Islet precursor cell (in vitro differentiated cells): ENCODE data around the gene CHAF1A.

ENCODE experiments used
- DNase-seq: peaks from one replicate; pipeline ENCODE4 v3.0.0-alpha.2; 2018

Gene CHAF1A

GRCh38 chr19:4379383-4380253 lies 22.8 kb upstream of the CHAF1A start:
- DNase-seq: no peak

- no peak for DNase-seq
Measured at GRCh38 chr19:4380254-4380727, 22.1 kb upstream of the CHAF1A start.

GRCh38 chr19:4385291-4386040 lies 17.0 kb upstream of the CHAF1A start:
- no peak for DNase-seq

DNA sequence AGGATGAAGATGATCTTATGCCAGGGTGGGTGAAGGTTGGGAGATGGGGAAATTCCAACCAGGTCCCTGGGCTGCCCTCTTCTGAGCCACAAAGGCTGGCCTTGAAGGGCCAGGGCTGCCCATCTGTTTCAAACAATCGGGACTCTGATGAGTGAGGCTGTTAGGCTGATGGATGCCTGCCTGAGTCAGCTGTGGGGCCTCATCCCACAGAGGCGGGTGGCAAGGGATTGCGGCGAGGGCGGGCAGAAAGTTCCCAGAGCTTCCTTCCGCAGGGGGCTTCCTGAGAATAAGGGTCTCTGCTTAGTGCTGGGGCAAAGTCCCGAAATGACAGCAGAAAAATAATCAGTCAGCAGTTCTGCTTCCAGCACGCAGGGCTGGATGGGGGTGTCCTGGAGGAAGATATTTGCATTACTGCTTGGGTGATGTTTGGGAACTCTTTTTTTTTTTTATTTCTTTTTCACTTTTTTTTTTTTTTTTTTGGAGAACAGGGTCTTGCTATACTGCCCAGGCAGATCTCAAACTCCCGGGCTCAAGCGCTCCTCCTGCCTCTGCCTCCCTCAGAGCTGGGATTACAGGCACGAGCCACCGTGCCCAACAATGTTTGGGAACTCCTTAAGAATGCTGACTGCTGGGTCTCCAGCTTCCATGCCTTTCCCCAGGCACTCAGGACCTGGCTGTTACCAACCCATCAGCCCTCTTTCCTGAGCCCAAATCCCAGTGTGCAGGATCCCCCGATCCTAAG lies 16.2 kb upstream of the CHAF1A start:
- DNase-seq: no peak

GRCh38 chr19:4388337-4389063 lies 13.9 kb upstream of the CHAF1A start:
- peak; percentile 49 for DNase-seq

DNA sequence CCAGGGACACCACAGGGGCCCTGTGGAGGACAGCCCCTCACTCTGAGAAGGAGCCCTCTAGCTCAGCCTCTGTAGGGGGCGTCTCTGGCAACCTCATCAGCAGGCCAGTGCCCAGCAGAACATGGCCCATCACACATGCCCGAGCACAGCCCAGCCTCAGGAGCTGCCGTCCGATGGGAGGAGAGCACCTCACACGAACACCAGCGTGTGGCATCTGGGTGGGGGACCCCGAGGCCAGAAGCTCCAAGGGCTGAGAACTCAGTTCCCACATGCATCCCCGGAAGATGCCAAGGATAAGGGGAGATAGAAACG lies 13.4 kb upstream of the CHAF1A start:
- DNase-seq: peak; percentile 61

- DNase-seq: no peak
Measured at GRCh38 chr19:4389511-4390016, 12.9 kb upstream of the CHAF1A start.

DNA sequence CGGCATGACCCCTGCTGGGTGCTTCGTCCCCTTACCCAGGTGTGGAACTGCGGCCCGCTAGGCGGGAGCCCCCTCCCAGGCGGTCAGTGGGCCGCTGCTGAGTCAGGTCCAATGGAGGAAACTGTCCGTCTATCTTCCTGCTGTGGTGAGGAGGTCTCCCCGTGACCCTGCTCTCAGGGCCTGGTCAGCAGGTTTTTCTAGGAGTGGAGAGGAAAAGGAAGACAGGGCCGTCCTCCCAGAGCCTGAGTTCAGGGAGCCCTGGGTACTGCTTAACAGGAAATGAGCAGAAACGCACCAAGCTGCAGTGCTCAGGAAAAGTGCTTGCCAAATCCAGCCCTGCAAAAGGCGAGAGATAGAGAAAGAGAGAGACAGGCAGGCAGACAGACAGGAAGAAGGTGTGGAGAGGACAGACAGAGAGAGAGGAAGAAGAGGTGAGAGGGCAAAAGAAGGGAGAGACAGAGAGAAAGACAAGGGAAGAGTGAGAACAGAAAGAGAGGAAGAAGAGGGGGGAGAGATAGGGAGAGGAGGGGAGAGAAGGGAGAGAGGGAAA lies 12.3 kb upstream of the CHAF1A start:
- DNase-seq: peak; percentile 64

DNA sequence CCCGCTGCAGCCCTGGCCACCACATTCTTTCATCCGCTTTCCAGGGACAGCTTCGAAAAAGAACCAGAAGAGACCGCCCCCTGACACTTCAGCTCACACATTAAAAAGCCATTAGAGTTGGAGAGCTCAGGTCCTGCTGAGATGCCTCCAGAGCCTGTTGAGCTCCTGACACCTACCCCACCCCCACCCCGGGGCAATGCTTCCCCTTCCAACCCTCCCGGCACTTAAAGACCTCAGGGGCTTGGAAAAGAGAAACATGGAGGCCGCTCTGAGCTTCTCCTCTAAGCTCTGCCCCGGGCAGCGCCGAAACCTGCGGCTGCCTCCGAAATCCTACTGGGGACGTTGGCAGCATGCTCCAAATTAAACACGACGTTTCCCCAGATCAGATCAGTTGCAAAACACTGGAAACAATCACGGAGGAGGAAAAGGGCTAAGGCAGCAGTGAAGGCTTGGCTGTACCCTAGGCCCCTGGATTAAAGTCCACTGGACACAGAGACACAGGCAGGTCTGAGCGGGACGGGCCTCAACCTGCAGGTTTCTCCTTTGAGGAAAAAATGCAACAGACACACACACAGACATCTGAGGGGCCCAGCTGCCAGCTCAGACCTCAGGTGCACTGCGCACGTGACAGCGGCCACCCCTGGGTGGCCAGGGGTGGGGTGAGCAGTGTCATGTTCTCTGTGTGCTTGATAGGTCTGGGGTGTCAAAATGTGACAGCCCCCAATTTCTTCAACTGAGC lies 11.7 kb upstream of the CHAF1A start:
- peak; percentile 83 for DNase-seq

- DNase-seq: no peak
Measured at GRCh38 chr19:4391306-4391693, 11.1 kb upstream of the CHAF1A start.

DNA sequence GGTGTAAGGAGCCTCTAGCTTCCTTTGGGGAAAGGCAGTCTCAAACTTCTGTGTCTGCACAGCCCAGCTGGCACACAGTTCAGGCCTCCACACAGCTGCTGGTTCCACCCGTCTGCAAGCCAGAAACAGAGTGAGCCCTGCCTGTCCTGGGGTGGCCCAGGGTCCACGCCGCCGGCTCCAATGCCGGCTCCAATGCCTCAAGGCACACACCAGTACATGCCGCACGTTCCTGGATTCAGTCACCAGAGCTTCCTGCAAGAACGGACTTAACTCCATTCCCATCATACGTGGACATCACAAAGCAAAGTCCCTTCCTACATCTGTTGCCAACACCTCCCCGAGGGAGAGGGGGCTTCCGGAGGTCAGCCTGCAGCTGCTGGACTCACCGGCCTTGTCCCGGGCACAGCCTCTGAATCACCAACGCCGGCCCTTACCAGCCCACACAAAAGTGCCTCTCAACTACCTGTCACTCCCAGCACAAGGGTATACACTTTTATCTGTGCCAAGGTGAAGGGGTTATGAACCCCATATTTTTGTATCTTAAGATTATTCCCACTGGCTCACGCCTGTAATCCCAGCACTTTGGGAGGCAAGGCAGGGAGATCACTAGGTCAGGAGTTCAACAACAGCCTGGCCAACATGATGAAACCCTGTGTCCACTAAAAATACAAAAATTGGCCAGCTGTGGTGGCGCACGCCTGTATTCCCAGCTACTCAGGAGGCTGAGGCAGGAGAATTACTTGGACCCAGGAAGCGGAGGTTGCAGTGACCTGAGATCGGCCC lies 10.5 kb upstream of the CHAF1A start:
- DNase-seq: peak; percentile 60

GRCh38 chr19:4393947-4394590 lies 8.4 kb upstream of the CHAF1A start:
- no peak for DNase-seq

DNA sequence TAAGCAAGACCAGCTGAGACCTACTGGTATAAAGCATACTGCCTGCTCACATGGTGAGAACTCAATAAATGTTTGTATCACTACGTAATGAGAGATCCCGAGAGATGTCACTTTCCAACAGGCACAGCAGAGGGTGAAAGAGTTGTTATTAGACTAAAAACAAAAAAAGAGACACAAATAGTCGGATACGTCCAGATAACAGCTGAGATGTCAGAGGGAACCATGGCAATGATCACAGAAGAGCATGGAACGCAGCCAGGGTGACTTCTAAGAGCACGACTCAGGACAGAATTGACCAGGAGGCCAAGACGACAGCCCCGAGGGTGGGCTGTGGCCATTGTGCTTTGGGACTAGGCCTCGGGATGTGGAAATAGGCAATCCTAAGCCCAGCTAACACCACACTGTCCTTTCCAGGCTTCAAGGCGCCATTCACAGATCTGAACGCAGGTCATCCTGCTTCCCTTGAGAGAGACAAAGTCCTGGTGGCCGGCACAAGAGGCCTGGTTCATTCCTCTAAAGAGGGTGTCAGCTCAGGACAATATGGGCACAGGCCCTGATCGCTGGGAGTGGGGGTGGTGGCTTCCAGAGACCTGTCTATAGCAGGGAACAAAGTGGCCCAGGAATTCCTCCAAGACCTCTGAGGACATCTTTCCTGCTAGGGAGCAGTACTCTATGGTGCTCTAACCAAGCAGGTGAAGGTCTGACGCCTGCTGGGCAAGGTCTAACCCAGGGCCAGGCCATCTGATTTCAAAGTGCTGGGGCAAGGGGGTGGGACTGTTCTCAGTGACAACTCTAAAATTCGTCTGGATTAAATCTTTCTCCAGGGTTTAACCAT lies 5.3 kb upstream of the CHAF1A start:
- DNase-seq: no peak

GRCh38 chr19:4399812-4400134 lies 2.7 kb upstream of the CHAF1A start:
- peak; percentile 65 for DNase-seq

GRCh38 chr19:4400135-4400936 lies 2.1 kb upstream of the CHAF1A start, which contains the start of gene SH3GL1:
SH3GL1 (minus strand) TSS chr19:4400547; CDS start chr19:4400368, 179 bp downstream.
- peak; percentile 93 for DNase-seq

DNA sequence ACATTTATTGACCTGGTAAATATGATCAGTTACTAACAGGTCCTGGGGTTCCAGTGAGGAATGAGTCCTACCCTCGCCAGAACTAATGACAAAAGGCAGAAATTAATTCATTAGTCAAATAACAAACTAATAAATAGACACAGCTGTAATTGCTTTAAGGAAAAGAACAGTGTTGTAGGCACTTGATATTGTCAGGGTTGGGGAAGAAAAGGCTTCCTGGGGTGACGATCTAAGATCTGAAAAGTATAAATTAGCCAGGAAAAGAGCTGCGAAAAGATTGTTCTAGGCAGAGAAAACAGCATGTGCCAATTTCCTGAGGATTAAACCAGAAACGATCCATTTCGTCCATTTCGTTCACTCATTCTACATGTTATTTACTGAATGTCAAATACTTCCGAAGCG lies 670 bp upstream of the CHAF1A start:
- no peak for DNase-seq

- DNase-seq: no peak
Measured at GRCh38 chr19:4403005-4403761, 743 bp downstream of the CHAF1A start.

GRCh38 chr19:4405977-4406376 lies 3.5 kb downstream of the CHAF1A start:
- DNase-seq: no peak
